Endothelial cell of umbilical vein (primary cell): Measurements from ENCODE around the gene SLC43A1. TPM values are rescaled to one million over a fixed set of nuclear protein-coding genes. Genes with fewer than 3 reads are reported as not detected.

Experiments used
- BruUV-seq: library from RNA; stranded (reverse); fragments of 400-500 nt; replicated peaks from 2 replicates; lab custom pipeline; 2021; lab: Mats Ljungman, UMichigan
- CTCF ChIA-PET: fragments of 300-600, 350-600 bp; sonication (Branson Sonifier 250); formaldehyde crosslinking; loops from one replicate; lab custom pipeline; 2021; ENCODE audit warnings: antibody characterized with exemption, inconsistent platforms; lab: Charles Lee
- POLR2A ChIA-PET: fragments of 300-600, 350-600 bp; sonication (Branson Sonifier 250); formaldehyde crosslinking; loops from one replicate; lab custom pipeline; 2021; ENCODE audit warnings: antibody characterized with exemption, inconsistent platforms; lab: Charles Lee
- DNase-seq: peaks from one replicate; pipeline ENCODE4 v3.0.0-alpha.2; 2011; ENCODE audit warnings: low read depth, low spot score
- FAIRE-seq: peaks from 2 replicates; lab custom pipeline; 2011; peaks lifted over from hg19 to GRCh38; lab: Jason Lieb, UNC
- H2AFZ ChIP-seq: 2 replicates; pipeline ENCODE4 v1.6.0; 2012; ENCODE audit warnings: low read depth, low read length, control low read depth, inconsistent platforms
- H3K27ac ChIP-seq: 2 replicates; pipeline ENCODE4 v1.5.1; 2011; ENCODE audit warnings: low read depth, mild to moderate bottlenecking, control low read depth, low read length, moderate library complexity; ENCODE audit not compliant: insufficient read depth
- H3K27me3 ChIP-seq, 2 experiments: 2 replicates each; pipeline versions ENCODE4 v1.6.0 to v1.6.1; 2011; ENCODE audit warnings: low read length in 2 of 2, mixed read lengths in 1 of 2; ENCODE audit not compliant: control insufficient read depth in 2 of 2, insufficient read depth in 2 of 2
- H3K36me3 ChIP-seq, 2 experiments: 2 replicates in 1 of 2; 3 replicates in 1 of 2; pipeline ENCODE4 v1.5.1; 2011; ENCODE audit warnings: low read length in 2 of 2, mild to moderate bottlenecking in 1 of 2, moderate library complexity in 1 of 2; ENCODE audit not compliant: control insufficient read depth in 2 of 2, insufficient read depth in 2 of 2; ENCODE audit errors: extremely low read depth in 1 of 2
- H3K4me1 ChIP-seq: 3 replicates; pipeline ENCODE4 v1.5.1; 2011; ENCODE audit warnings: mild to moderate bottlenecking, low read length; ENCODE audit not compliant: control insufficient read depth, insufficient read depth; ENCODE audit errors: extremely low read depth
- H3K4me2 ChIP-seq: 2 replicates; pipeline ENCODE4 v1.6.1; 2011; ENCODE audit warnings: low read length, control low read depth, mixed read lengths; ENCODE audit not compliant: insufficient read depth
- H3K4me3 ChIP-seq, 3 experiments: fragments of 200-600 bp in 1 of 3; sonication (generic), shearing (Covaris generic) in 1 of 3; replicated peaks in 1 of 3; 2 replicates each; pipeline ENCODE4 v1.5.1; 2011 to 2016; ENCODE audit warnings: control low read depth in 3 of 3, low read length in 3 of 3, mild to moderate bottlenecking in 2 of 3, inconsistent platforms in 1 of 3, low read depth in 1 of 3, moderate library complexity in 1 of 3; ENCODE audit not compliant: insufficient read depth in 1 of 3
- H3K79me2 ChIP-seq: 2 replicates; pipeline ENCODE4 v1.6.0; 2012; ENCODE audit warnings: low read length, inconsistent platforms; ENCODE audit not compliant: control insufficient read depth, insufficient read depth
- H3K9ac ChIP-seq: replicated peaks from 2 replicates; pipeline ENCODE3; 2011; ENCODE audit warnings: low read length, control low read depth; ENCODE audit not compliant: insufficient read depth; ENCODE audit errors: extremely low read depth
- H3K9me1 ChIP-seq: replicated peaks from 3 replicates; pipeline ENCODE4 v1.6.0; 2011; ENCODE audit warnings: mild to moderate bottlenecking, low read length; ENCODE audit not compliant: control insufficient read depth, insufficient read depth; ENCODE audit errors: extremely low read depth
- H3K9me3 ChIP-seq: replicated peaks from 2 replicates; pipeline ENCODE4 v1.5.1; 2012; ENCODE audit warnings: low read length, inconsistent platforms; ENCODE audit not compliant: control insufficient read depth, insufficient read depth
- H4K20me1 ChIP-seq: replicated peaks from 2 replicates; pipeline ENCODE3; 2011; ENCODE audit warnings: mild to moderate bottlenecking, low read length; ENCODE audit not compliant: control insufficient read depth, insufficient read depth; ENCODE audit errors: extremely low read depth
- EZH2 ChIP-seq: IDR thresholded peaks from 2 replicates; pipeline ENCODE4 v1.6.1; 2012; ENCODE audit warnings: borderline replicate concordance, low read depth, mild to moderate bottlenecking, moderate library complexity, low read length, inconsistent platforms; ENCODE audit not compliant: severe bottlenecking
- FOS ChIP-seq: IDR thresholded peaks from 2 replicates; pipeline ENCODE4 v1.6.1; 2011; ENCODE audit warnings: mild to moderate bottlenecking, low read length, moderate library complexity, borderline replicate concordance; ENCODE audit not compliant: insufficient read depth
- GATA2 ChIP-seq: IDR thresholded peaks from 2 replicates; pipeline ENCODE4 v1.7.0; 2011; ENCODE audit warnings: low read depth, mild to moderate bottlenecking, moderate library complexity, mixed read lengths, low read length; ENCODE audit not compliant: insufficient read length, insufficient read depth
- JUN ChIP-seq: IDR thresholded peaks from 2 replicates; pipeline ENCODE4 v1.6.1; 2011; ENCODE audit warnings: borderline replicate concordance, low read depth; ENCODE audit not compliant: insufficient read length, insufficient read depth
- MYC ChIP-seq: IDR thresholded peaks from one replicate; pipeline ENCODE4 v1.6.1; 2011; ENCODE audit warnings: mild to moderate bottlenecking, low read depth, low read length
- POLR2A ChIP-seq: IDR thresholded peaks from 2 replicates; pipeline ENCODE4 v1.6.1; 2012; ENCODE audit warnings: low read depth, mild to moderate bottlenecking, control low read depth, low read length
- POLR2AphosphoS5 ChIP-seq: IDR thresholded peaks from 2 replicates; pipeline ENCODE4 v1.6.1; 2012; ENCODE audit warnings: low read depth, mild to moderate bottlenecking, control low read depth, low read length, moderate library complexity; ENCODE audit not compliant: insufficient read depth
- dilution Hi-C: fragments of 300-500 bp; cut with MboI; formaldehyde crosslinking; loops from one replicate; pipeline ENCODE4 v1.15.0; 2019; ENCODE audit warnings: low sequenced_read_pairs; ENCODE audit not compliant: extremely low pct_ligation_motif_present
- intact Hi-C: fragments of 100-400 bp; cut with micrococcal nuclease; formaldehyde crosslinking; loops from one replicate; pipeline ENCODE4 v1.10.0; 2022
- polyA plus RNA-seq, 4 experiments: library from polyadenylated mRNA; depleted of rRNA in 3 of 4; stranded (reverse) in 3 of 4; unstranded in 1 of 4; fragments of >200 nt; gene quantifications; 2 replicates each; pipeline versions ENCODE4 v1.2.1 to v1.2.3, GENCODE V29; 2011 to 2012; ENCODE audit warnings: missing spikeins in 1 of 4
- total RNA-seq: library from RNA; stranded (reverse); gene quantifications from 2 replicates; pipeline ENCODE4 v1.2.3, GENCODE V29; 2021
- TF ChIP-seq, protein P1 (sequence below), 2 donors: IDR thresholded peaks; 1 replicate in 1 of 2; 2 replicates in 1 of 2; pipeline ENCODE4 v1.5.1; 2011; ENCODE audit warnings: low read length in 2 of 2, mild to moderate bottlenecking in 2 of 2, moderate library complexity in 2 of 2, control low read depth in 1 of 2, inconsistent platforms in 1 of 2, low read depth in 1 of 2; ENCODE audit not compliant: insufficient read depth in 1 of 2; ENCODE audit errors: extremely low read depth in 1 of 2
- TF ChIP-seq, protein P2 (sequence below): IDR thresholded peaks from 2 replicates; pipeline ENCODE4 v1.6.1; 2011; ENCODE audit not compliant: insufficient read depth, insufficient read length

Gene SLC43A1
- total and polyA plus RNA-seq, 2 donors (not counting 3 experiments of a cell fraction or from before 2014, with no cell fraction given), result 13.7 to 19.5 TPM

DNA sequence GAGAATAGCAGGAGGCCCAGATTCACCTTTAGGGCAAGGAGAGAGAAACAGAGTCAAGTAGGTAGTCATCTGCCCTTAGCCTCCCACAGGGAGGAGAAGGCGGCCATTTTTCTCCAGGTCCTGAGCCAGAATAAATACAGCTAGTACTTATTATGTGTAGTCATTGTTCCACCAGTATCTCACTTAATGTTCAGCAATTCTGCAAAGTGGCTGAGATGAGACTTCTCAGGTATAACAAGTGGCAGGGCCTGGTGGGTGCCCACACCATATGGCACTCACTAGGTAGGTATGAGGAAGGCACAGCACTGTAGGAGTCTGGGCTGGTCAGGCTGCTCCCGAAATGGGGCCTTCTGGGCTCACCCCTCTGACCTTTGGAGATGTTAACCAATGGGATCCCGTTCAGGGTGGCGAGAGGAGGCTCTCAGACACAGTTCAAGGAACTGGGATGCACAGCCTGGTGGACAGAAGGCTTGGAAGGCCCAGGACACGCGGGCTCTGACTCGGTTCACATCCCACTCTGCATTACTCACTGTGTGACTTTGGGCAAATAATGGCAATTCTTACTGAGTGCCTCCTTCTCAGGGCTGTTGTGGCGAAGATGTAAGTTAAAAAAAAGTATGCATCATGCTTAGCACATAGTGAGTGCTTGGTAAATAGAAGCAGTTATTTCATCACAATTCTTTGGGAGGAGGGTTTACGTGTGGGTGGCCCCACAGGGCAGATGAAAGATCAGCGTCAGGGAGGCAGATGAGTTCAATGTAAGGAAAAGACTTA lies 30.1 kb downstream of the SLC43A1 start:
- intact Hi-C loops, result no loop called here
- Histone ChIP-seq H3K9me3 (no peaks in the 10 kb centered on the region), H4K20me1 (no peaks in the 10 kb centered on the region), H3K36me3 (peaks cover 0 to 2% of the 10 kb centered on the region in 2 experiments), H3K9me1 (no peaks in the 10 kb centered on the region), H3K27ac (no peak overlapping the region), H2AFZ (no peak overlapping the region), H3K27me3 (peaks cover 3 to 4% of the 10 kb centered on the region in 2 experiments), H3K4me2 (no peak overlapping the region), H3K9ac (no peak overlapping the region), H3K4me1 (peaks cover 3% of the 10 kb centered on the region), H3K79me2 (no peaks in the 10 kb centered on the region), H3K4me3 (no peak overlapping the region)
- CTCF ChIA-PET, result interaction anchor here (2.3 to 9.9 kb wide), 3 partner anchors 8 to 26 kb away, joined by 8 to 152 read pairs (median 105); partner anchors contain the start of gene RTN4RL2
- POLR2A ChIA-PET, result no interaction called here
- DNase-seq, result no peak
- BruUV-seq, result no TSS peak
- FAIRE-seq, result no peak
- TF ChIP-seq JUN (no peak), GATA2 (no peak), POLR2AphosphoS5 (no peak), EZH2 (no peak), FOS (no peak), MYC (no peak), POLR2A (no peak)
- TF ChIP-seq, protein P1, sequence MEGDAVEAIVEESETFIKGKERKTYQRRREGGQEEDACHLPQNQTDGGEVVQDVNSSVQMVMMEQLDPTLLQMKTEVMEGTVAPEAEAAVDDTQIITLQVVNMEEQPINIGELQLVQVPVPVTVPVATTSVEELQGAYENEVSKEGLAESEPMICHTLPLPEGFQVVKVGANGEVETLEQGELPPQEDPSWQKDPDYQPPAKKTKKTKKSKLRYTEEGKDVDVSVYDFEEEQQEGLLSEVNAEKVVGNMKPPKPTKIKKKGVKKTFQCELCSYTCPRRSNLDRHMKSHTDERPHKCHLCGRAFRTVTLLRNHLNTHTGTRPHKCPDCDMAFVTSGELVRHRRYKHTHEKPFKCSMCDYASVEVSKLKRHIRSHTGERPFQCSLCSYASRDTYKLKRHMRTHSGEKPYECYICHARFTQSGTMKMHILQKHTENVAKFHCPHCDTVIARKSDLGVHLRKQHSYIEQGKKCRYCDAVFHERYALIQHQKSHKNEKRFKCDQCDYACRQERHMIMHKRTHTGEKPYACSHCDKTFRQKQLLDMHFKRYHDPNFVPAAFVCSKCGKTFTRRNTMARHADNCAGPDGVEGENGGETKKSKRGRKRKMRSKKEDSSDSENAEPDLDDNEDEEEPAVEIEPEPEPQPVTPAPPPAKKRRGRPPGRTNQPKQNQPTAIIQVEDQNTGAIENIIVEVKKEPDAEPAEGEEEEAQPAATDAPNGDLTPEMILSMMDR (IDR thresholded peaks at IDR 0.05; ENCODE audit: extremely low read depth in 1 of 2, insufficient read depth in 1 of 2, low read depth in 1 of 2, low read length in 2 of 2), result no peak
- TF ChIP-seq, protein P2, sequence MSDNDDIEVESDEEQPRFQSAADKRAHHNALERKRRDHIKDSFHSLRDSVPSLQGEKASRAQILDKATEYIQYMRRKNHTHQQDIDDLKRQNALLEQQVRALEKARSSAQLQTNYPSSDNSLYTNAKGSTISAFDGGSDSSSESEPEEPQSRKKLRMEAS, result no peak
- dilution Hi-C loops, result no loop called here
